Stimulated activated CD4-positive, alpha-beta T cell treated with anti-CD3 and anti-CD28 coated beads, Interleukin-15, amount 100 ng/mL, for 24 hours (primary cell): Measurements from ENCODE around the gene STT3B.

Experiments
- DNase-seq: peaks from one replicate; pipeline ENCODE4 v3.0.0-alpha.2; 2020

STT3B gene

GRCh38 chr3:31522152-31522551, 10.6 kb upstream of the STT3B start:
- no peak for DNase-seq

GRCh38 chr3:31523543-31523942, 9.2 kb upstream of the STT3B start:
- DNase-seq = no peak

- no peak for DNase-seq
These were observed 7.2 kb upstream of the STT3B start for GRCh38 chr3:31525532-31525931.

GRCh38 chr3:31529421-31529820, 3.3 kb upstream of the STT3B start:
- no peak for DNase-seq

GRCh38 chr3:31530039-31530959, 2.4 kb upstream of the STT3B start:
- DNase-seq = no peak

GRCh38 chr3:31530960-31531335, 1.8 kb upstream of the STT3B start:
- DNase-seq = no peak

GRCh38 chr3:31531452-31531991, 1.2 kb upstream of the STT3B start:
- no peak for DNase-seq

- DNase-seq = peak; percentile 99
These were observed 636 bp upstream of the STT3B start for GRCh38 chr3:31531992-31532586.

- DNase-seq = peak; percentile 64
These were observed 692 bp downstream of the STT3B start for GRCh38 chr3:31533169-31534064.

- no peak for DNase-seq
These were observed 1.3 kb downstream of the STT3B start for GRCh38 chr3:31534065-31534425.

- DNase-seq = no peak
These were observed 3.8 kb downstream of the STT3B start for GRCh38 chr3:31536497-31536896.

- DNase-seq = no peak
These were observed 6.1 kb downstream of the STT3B start for GRCh38 chr3:31538801-31539200.

- no peak for DNase-seq
These were observed 6.5 kb downstream of the STT3B start for GRCh38 chr3:31539275-31539674.

- DNase-seq = no peak
These were observed 8.4 kb downstream of the STT3B start for GRCh38 chr3:31541089-31541488.

GRCh38 chr3:31542246-31542645, 9.5 kb downstream of the STT3B start:
- no peak for DNase-seq

GRCh38 chr3:31543375-31543774, 10.7 kb downstream of the STT3B start:
- no peak for DNase-seq

GRCh38 chr3:31544634-31545033, 11.9 kb downstream of the STT3B start:
- no peak for DNase-seq

GRCh38 chr3:31546162-31546561, 13.4 kb downstream of the STT3B start:
- no peak for DNase-seq

GRCh38 chr3:31546725-31547124, 14.0 kb downstream of the STT3B start:
- no peak for DNase-seq

- no peak for DNase-seq
These were observed 17.9 kb downstream of the STT3B start for GRCh38 chr3:31550452-31551251.

GRCh38 chr3:31551646-31552045, 18.9 kb downstream of the STT3B start:
- DNase-seq = no peak

GRCh38 chr3:31552103-31552502, 19.4 kb downstream of the STT3B start:
- no peak for DNase-seq
